ENCODE results near the gene INSIG1. TPM values are rescaled to one million over a fixed set of nuclear protein-coding genes. Genes with fewer than 3 reads are reported as not detected.

Gene INSIG1
- total RNA-seq, 5 donors from 2014 or later (not counting 1 experiment from before 2014, with no cell fraction given) = 38.0 to 47.3 (median 42.4) TPM

GRCh38 chr7:155255071-155255470 lies 42.6 kb upstream of the INSIG1 start:
- H3K27ac ChIP-seq (ENCODE audit: low read length) = no peak overlapping the region
- no peaks in the 10 kb centered on the region for H3K4me1 ChIP-seq (ENCODE audit: control insufficient read depth in 1 of 2, extremely low read depth in 1 of 2, insufficient read depth in 2 of 2, low read length in 2 of 2)
- no peaks in the 10 kb centered on the region for H3K9me3 ChIP-seq
- H3K9me3 Mint-ChIP-seq = no peaks in the 10 kb centered on the region
- no peaks in the 10 kb centered on the region for H3K36me3 ChIP-seq (ENCODE audit: control insufficient read depth in 2 of 2, extremely low read depth in 1 of 2, insufficient read depth in 1 of 2, low read length in 1 of 2)
- no peak overlapping the region for H3K4me3 ChIP-seq (ENCODE audit: control insufficient read depth in 1 of 2, extremely low read depth in 1 of 2, low read length in 1 of 2)
- ATAC-seq (replicated peaks in 1 of 4) (no peak), DNase-seq (no peak)
- CTCF ChIA-PET = no interaction called here
- H3K4me3 Mint-ChIP-seq = no peak overlapping the region
- H3K36me3 Mint-ChIP-seq = no peaks in the 10 kb centered on the region
- WGBS (ENCODE audit: insufficient coverage) = 97% methylated on average over 7 of the region's 10 CpGs
- POLR2A ChIA-PET = no interaction called here
- H3K27me3 ChIP-seq (replicated peaks in 1 of 2; ENCODE audit: control insufficient read depth in 2 of 2, extremely low read depth in 1 of 2, insufficient read depth in 2 of 2, low read length in 1 of 2) = peaks cover 0 to 45% of the 10 kb centered on the region in 2 experiments
- no peaks in the 10 kb centered on the region for H3K4me1 Mint-ChIP-seq
- H3K27ac Mint-ChIP-seq = no peak overlapping the region
- H3K27me3 Mint-ChIP-seq = peaks cover 9 to 13% of the 10 kb centered on the region in 2 donors

- no peak overlapping the region for H3K27ac ChIP-seq (ENCODE audit: low read length)
- H3K9me3 Mint-ChIP-seq = no peaks in the 10 kb centered on the region
- peaks cover 0 to 43% of the 10 kb centered on the region in 2 experiments for H3K27me3 ChIP-seq (replicated peaks in 1 of 2; ENCODE audit: control insufficient read depth in 2 of 2, extremely low read depth in 1 of 2, insufficient read depth in 2 of 2, low read length in 1 of 2)
- ChIA-PET POLR2A (no interaction called here), CTCF (no interaction called here)
- peaks cover 9 to 13% of the 10 kb centered on the region in 2 donors for H3K27me3 Mint-ChIP-seq
- ATAC-seq (replicated peaks in 1 of 4) (no peak), DNase-seq (no peak)
- H3K27ac Mint-ChIP-seq = no peak overlapping the region
- H3K36me3 ChIP-seq (ENCODE audit: control insufficient read depth in 2 of 2, extremely low read depth in 1 of 2, insufficient read depth in 1 of 2, low read length in 1 of 2) = no peaks in the 10 kb centered on the region
- no peaks in the 10 kb centered on the region for H3K4me1 ChIP-seq (ENCODE audit: control insufficient read depth in 1 of 2, extremely low read depth in 1 of 2, insufficient read depth in 2 of 2, low read length in 2 of 2)
- no CpG with 5 or more reads among the region's 6 CpGs for WGBS (ENCODE audit: insufficient coverage)
- H3K4me3 ChIP-seq (ENCODE audit: control insufficient read depth in 1 of 2, extremely low read depth in 1 of 2, low read length in 1 of 2) = no peak overlapping the region
- H3K4me1 Mint-ChIP-seq = no peaks in the 10 kb centered on the region
- H3K4me3 Mint-ChIP-seq = no peak overlapping the region
- no peaks in the 10 kb centered on the region for H3K36me3 Mint-ChIP-seq
- no peaks in the 10 kb centered on the region for H3K9me3 ChIP-seq
These were observed 42.1 kb upstream of the INSIG1 start for GRCh38 chr7:155255621-155256020.

- Histone ChIP-seq H3K27ac (ENCODE audit: low read length) (no peak overlapping the region), H3K36me3 (ENCODE audit: control insufficient read depth in 2 of 2, extremely low read depth in 1 of 2, insufficient read depth in 1 of 2, low read length in 1 of 2) (no peaks in the 10 kb centered on the region), H3K4me3 (ENCODE audit: control insufficient read depth in 1 of 2, extremely low read depth in 1 of 2, low read length in 1 of 2) (no peak overlapping the region), H3K9me3 (no peaks in the 10 kb centered on the region), H3K4me1 (ENCODE audit: control insufficient read depth in 1 of 2, extremely low read depth in 1 of 2, insufficient read depth in 2 of 2, low read length in 2 of 2) (no peaks in the 10 kb centered on the region), H3K27me3 (replicated peaks in 1 of 2; ENCODE audit: control insufficient read depth in 2 of 2, extremely low read depth in 1 of 2, insufficient read depth in 2 of 2, low read length in 1 of 2) (peaks cover 0 to 45% of the 10 kb centered on the region in 2 experiments)
- ChIA-PET POLR2A (no interaction called here), CTCF (interaction anchor here in 1 of 2 donors (0.7 kb wide), 1 partner anchor 217 kb away, joined by 3 read pairs; no protein-coding TSS in a partner anchor)
- Mint-ChIP-seq H3K36me3 (no peaks in the 10 kb centered on the region), H3K27me3 (peaks cover 9 to 13% of the 10 kb centered on the region in 2 donors), H3K4me1 (no peaks in the 10 kb centered on the region), H3K4me3 (no peak overlapping the region), H3K27ac (no peak overlapping the region), H3K9me3 (no peaks in the 10 kb centered on the region)
- DNase-seq (no peak), ATAC-seq (replicated peaks in 1 of 4) (no peak)
- 90% methylated on average over 13 of the region's 18 CpGs for WGBS (ENCODE audit: insufficient coverage)
These were observed 41.5 kb upstream of the INSIG1 start for GRCh38 chr7:155256081-155256760.

DNA sequence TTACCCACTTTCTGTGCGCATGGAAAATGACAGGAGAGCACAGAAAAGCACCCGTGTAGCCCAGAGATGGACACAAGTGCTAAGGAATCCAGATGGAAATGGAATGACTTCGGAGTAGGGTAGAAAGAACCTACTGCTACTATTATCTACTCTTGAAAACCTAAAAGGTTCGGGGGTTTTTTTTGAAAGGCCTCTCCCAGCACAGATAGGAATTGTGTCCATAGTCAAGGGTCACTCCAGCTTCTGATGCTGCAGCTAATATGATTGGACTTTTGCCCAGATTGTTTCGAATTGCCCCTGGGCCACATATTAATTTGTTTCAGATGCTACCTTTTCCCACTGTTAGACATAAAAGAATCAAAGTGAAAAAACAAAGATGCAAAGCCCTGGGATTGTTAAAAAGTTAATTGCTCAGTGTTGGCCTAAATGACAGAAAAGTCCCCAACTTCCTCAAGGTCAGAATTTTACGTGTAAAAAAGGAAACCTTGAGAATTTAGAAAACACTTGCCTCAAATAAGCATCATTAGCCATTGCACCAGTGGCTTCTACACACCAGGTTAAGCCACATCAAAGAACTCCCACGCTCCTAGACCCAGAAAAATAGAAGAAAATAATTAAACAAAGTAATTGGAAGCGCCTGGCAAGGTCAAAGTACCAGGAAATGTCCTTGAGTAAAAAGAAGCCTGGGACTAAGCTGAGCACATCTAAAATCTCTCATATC lies 40.8 kb upstream of the INSIG1 start:
- Histone ChIP-seq H3K36me3 (ENCODE audit: control insufficient read depth in 2 of 2, extremely low read depth in 1 of 2, insufficient read depth in 1 of 2, low read length in 1 of 2) (no peaks in the 10 kb centered on the region), H3K27ac (ENCODE audit: low read length) (no peak overlapping the region)
- WGBS (ENCODE audit: insufficient coverage) = 90% methylated on average over 2 of the region's 8 CpGs

GRCh38 chr7:155257482-155258225 lies 40.0 kb upstream of the INSIG1 start:
- Mint-ChIP-seq H3K9me3 (no peaks in the 10 kb centered on the region), H3K36me3 (no peaks in the 10 kb centered on the region), H3K4me1 (no peaks in the 10 kb centered on the region), H3K27ac (no peak overlapping the region), H3K4me3 (no peak overlapping the region), H3K27me3 (peaks cover 4 to 8% of the 10 kb centered on the region in 2 donors)
- no peak overlapping the region for H3K4me3 ChIP-seq (ENCODE audit: control insufficient read depth in 1 of 2, extremely low read depth in 1 of 2, low read length in 1 of 2)
- ChIA-PET POLR2A (no interaction called here), CTCF (no interaction called here)
- DNase-seq (no peak), ATAC-seq (replicated peaks in 1 of 4) (no peak)
- H3K9me3 ChIP-seq = no peaks in the 10 kb centered on the region
- no peaks in the 10 kb centered on the region for H3K4me1 ChIP-seq (ENCODE audit: control insufficient read depth in 1 of 2, extremely low read depth in 1 of 2, insufficient read depth in 2 of 2, low read length in 2 of 2)
- 85% methylated on average over 28 of the region's 30 CpGs for WGBS (ENCODE audit: insufficient coverage)
- no peak overlapping the region for H3K27ac ChIP-seq (ENCODE audit: low read length)
- no peaks in the 10 kb centered on the region for H3K36me3 ChIP-seq (ENCODE audit: control insufficient read depth in 2 of 2, extremely low read depth in 1 of 2, insufficient read depth in 1 of 2, low read length in 1 of 2)
- H3K27me3 ChIP-seq (replicated peaks in 1 of 2; ENCODE audit: control insufficient read depth in 2 of 2, extremely low read depth in 1 of 2, insufficient read depth in 2 of 2, low read length in 1 of 2) = peaks cover 0 to 48% of the 10 kb centered on the region in 2 experiments

More for the DNA sequence above, 40.8 kb upstream of the INSIG1 start:
- Mint-ChIP-seq H3K9me3 (no peaks in the 10 kb centered on the region), H3K4me1 (no peaks in the 10 kb centered on the region), H3K4me3 (no peak overlapping the region), H3K36me3 (no peaks in the 10 kb centered on the region), H3K27ac (no peak overlapping the region), H3K27me3 (peaks cover 6 to 12% of the 10 kb centered on the region in 2 donors)
- no peaks in the 10 kb centered on the region for H3K9me3 ChIP-seq
- no peak overlapping the region for H3K4me3 ChIP-seq (ENCODE audit: control insufficient read depth in 1 of 2, extremely low read depth in 1 of 2, low read length in 1 of 2)
- ATAC-seq (replicated peaks in 1 of 4) = no peak
- H3K4me1 ChIP-seq (ENCODE audit: control insufficient read depth in 1 of 2, extremely low read depth in 1 of 2, insufficient read depth in 2 of 2, low read length in 2 of 2) = no peaks in the 10 kb centered on the region
- H3K27me3 ChIP-seq (replicated peaks in 1 of 2; ENCODE audit: control insufficient read depth in 2 of 2, extremely low read depth in 1 of 2, insufficient read depth in 2 of 2, low read length in 1 of 2) = peaks cover 0 to 46% of the 10 kb centered on the region in 2 experiments
- POLR2A ChIA-PET = no interaction called here
- no peak for DNase-seq
- CTCF ChIA-PET = interaction anchor here in 1 of 2 donors (0.7 kb wide), 1 partner anchor 216 kb away, joined by 3 read pairs; no protein-coding TSS in a partner anchor

DNA sequence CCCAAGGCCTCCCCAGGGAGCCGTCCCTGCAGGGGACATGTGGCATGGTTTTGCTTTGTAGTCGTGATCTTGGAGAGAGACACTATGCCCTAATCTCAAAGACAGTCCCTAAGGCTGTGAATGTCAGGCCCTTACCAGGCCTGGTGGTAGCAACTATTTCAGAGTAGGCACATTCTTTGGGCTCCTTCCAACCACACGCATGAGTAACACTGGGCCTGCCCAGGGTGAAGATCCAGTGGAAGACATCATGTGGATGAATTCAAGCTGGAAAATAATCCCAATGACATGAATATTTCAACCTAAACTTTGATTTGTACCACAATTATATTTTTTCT lies 39.5 kb upstream of the INSIG1 start:
- Mint-ChIP-seq H3K27ac (no peak overlapping the region), H3K36me3 (no peaks in the 10 kb centered on the region), H3K9me3 (no peaks in the 10 kb centered on the region), H3K4me1 (no peaks in the 10 kb centered on the region), H3K4me3 (no peak overlapping the region), H3K27me3 (peaks cover 4 to 7% of the 10 kb centered on the region in 2 donors)
- ChIA-PET POLR2A (no interaction called here), CTCF (interaction anchor here in 1 of 2 donors (0.7 kb wide), 1 partner anchor 87 kb away, joined by 4 read pairs; no protein-coding TSS in a partner anchor)
- Histone ChIP-seq H3K4me1 (ENCODE audit: control insufficient read depth in 1 of 2, extremely low read depth in 1 of 2, insufficient read depth in 2 of 2, low read length in 2 of 2) (no peaks in the 10 kb centered on the region), H3K4me3 (ENCODE audit: control insufficient read depth in 1 of 2, extremely low read depth in 1 of 2, low read length in 1 of 2) (no peak overlapping the region), H3K9me3 (no peaks in the 10 kb centered on the region), H3K36me3 (ENCODE audit: control insufficient read depth in 2 of 2, extremely low read depth in 1 of 2, insufficient read depth in 1 of 2, low read length in 1 of 2) (no peaks in the 10 kb centered on the region), H3K27me3 (replicated peaks in 1 of 2; ENCODE audit: control insufficient read depth in 2 of 2, extremely low read depth in 1 of 2, insufficient read depth in 2 of 2, low read length in 1 of 2) (peaks cover 0 to 47% of the 10 kb centered on the region in 2 experiments), H3K27ac (ENCODE audit: low read length) (no peak overlapping the region)
- no CpG with 5 or more reads among the region's 3 CpGs for WGBS (ENCODE audit: insufficient coverage)
- ATAC-seq (replicated peaks in 1 of 4) = no peak
- no peak for DNase-seq
